Panc1 (cell line): ENCODE data around the gene TMEM88. TPM values are rescaled to one million over a fixed set of nuclear protein-coding genes. Genes with fewer than 3 reads are reported as not detected.

Experiments used
- ATAC-seq: fragments of 200-7000 bp; cut with Tn5 transposase; 2 replicates; pipeline ENCODE4 v1.9.1; 2020; ENCODE audit warnings: mild to moderate bottlenecking, moderate library complexity
- BruUV-seq: library from RNA; stranded (reverse); fragments of 400-500 nt; replicated peaks from 2 replicates; lab custom pipeline; 2021; lab: Mats Ljungman, UMichigan
- CTCF ChIA-PET: fragments of 300-600 bp; sonication (Branson Sonifier 250); formaldehyde crosslinking; loops from one replicate; lab custom pipeline; 2022; ENCODE audit warnings: antibody characterized with exemption; lab: Charles Lee
- POLR2A ChIA-PET: fragments of 300-600 bp; sonication (Branson Sonifier 250); formaldehyde crosslinking; loops from one replicate; lab custom pipeline; 2022; ENCODE audit warnings: antibody characterized with exemption; lab: Charles Lee
- DNase-seq: peaks from one replicate; pipeline ENCODE4 v3.0.0-alpha.2; 2010; ENCODE audit warnings: low read depth, low spot score
- H3K27ac ChIP-seq: 2 replicates; pipeline ENCODE4 v1.5.1; 2011; ENCODE audit warnings: mild to moderate bottlenecking, low read length, inconsistent platforms
- H3K27me3 ChIP-seq: fragments of 200-500 bp; sonication (Bioruptor generic); 2 replicates; pipeline ENCODE4 v1.6.0; 2014; ENCODE audit warnings: low read length, inconsistent platforms; ENCODE audit not compliant: control insufficient read depth, insufficient read depth
- H3K36me3 ChIP-seq: fragments of 200-500 bp; sonication (Bioruptor generic); 2 replicates; pipeline ENCODE4 v1.5.1; 2014; ENCODE audit warnings: inconsistent platforms, mild to moderate bottlenecking, low read length, moderate library complexity; ENCODE audit not compliant: control insufficient read depth, insufficient read depth
- H3K4me1 ChIP-seq: 2 replicates; pipeline ENCODE4 v1.5.1; 2011; ENCODE audit warnings: inconsistent platforms, mild to moderate bottlenecking, low read length, moderate library complexity; ENCODE audit not compliant: control insufficient read depth, insufficient read depth
- H3K4me3 ChIP-seq, 2 experiments: 2 replicates each; pipeline ENCODE4 v1.5.1; 2011 to 2012; ENCODE audit warnings: low read depth in 2 of 2, low read length in 2 of 2, mild to moderate bottlenecking in 2 of 2, inconsistent platforms in 1 of 2, moderate library complexity in 1 of 2
- H3K9me3 ChIP-seq: fragments of 200-500 bp; sonication (Bioruptor generic); 2 replicates; pipeline ENCODE4 v1.5.1; 2014; ENCODE audit warnings: low read depth, mild to moderate bottlenecking, inconsistent platforms, low read length, moderate library complexity; ENCODE audit not compliant: control insufficient read depth, insufficient read depth
- CTCF ChIP-seq: fragments of 450-650 bp; IDR thresholded peaks from 2 replicates; pipeline ENCODE4 v1.5.1; 2017; ENCODE audit warnings: mild to moderate bottlenecking
- POLR2AphosphoS5 ChIP-seq: IDR thresholded peaks from 2 replicates; pipeline ENCODE4 v1.6.1; 2012; ENCODE audit warnings: mild to moderate bottlenecking, low read depth, low read length, moderate library complexity
- REST ChIP-seq, 2 experiments: IDR thresholded peaks; 2 replicates each; pipeline ENCODE4 v1.6.1; 2011 to 2012; ENCODE audit warnings: low read depth in 2 of 2, control low read depth in 1 of 2, low read length in 1 of 2, mild to moderate bottlenecking in 1 of 2, moderate library complexity in 1 of 2; ENCODE audit not compliant: insufficient read depth in 1 of 2
- SIN3A ChIP-seq: IDR thresholded peaks from 2 replicates; pipeline ENCODE4 v1.6.1; 2012; ENCODE audit warnings: low read depth, mild to moderate bottlenecking, low read length, moderate library complexity, borderline replicate concordance; ENCODE audit not compliant: insufficient read depth
- TCF7L2 ChIP-seq: IDR thresholded peaks from 2 replicates; pipeline ENCODE4 v1.6.1; 2011; ENCODE audit warnings: mild to moderate bottlenecking, low read depth, low read length, inconsistent platforms
- in situ Hi-C: cut with HindIII; loops from 2 replicates; pipeline ENCODE4 v1.10.0; 2016; ENCODE audit warnings: low sequenced_read_pairs, low pct_unique_long_range_greater_than_20kb
- intact Hi-C: fragments of 100-400 bp; cut with micrococcal nuclease; formaldehyde crosslinking; loops from one replicate; pipeline ENCODE4 v1.10.0; 2022; ENCODE audit not compliant: unreplicated experiment
- total RNA-seq: library from RNA; stranded (reverse); gene quantifications from one replicate; pipeline ENCODE4 v1.2.1, GENCODE V29; 2021; ENCODE audit not compliant: unreplicated experiment

Gene TMEM88
- total RNA-seq, 1 experiment from 2014 or later, result 1.6 TPM

DNA sequence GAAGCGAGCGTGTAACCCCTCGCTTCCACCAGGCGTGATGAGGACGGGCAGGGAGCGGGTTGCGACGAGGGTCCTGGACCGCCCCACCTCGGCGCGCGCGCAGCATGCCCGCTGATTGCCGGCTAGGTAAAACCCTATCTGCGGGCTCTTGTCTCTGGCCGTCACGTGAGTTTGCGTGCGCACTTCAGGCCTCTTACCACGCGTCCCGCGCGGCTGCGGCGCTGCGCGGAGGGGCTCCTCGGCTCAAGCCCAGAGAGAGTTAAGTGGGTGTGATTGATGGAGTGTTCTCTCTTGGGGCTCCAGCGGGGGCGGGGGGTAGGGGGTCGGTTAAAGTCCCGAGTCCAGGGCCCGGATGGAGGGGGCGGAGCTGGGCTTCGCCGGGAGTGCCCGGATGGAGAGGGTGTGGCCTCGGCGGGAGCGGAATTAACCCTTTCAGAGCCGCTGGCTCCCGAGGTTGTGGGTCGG lies 12.9 kb upstream of the TMEM88 start:
- in situ Hi-C loops (no loop called here), intact Hi-C loops (no loop called here)
- ATAC-seq, result peak; percentile 65
- no peaks in the 10 kb centered on the region for H3K9me3 ChIP-seq
- TF ChIP-seq REST (IDR thresholded peaks at IDR 0.05; ENCODE audit: insufficient read depth in 1 of 2, low read depth in 2 of 2, low read length in 1 of 2) (no peak), TCF7L2 (no peak), SIN3A (no peak; the same call in 1 of the 2 replicates), POLR2AphosphoS5 (no peak; the same call in 1 of the 2 replicates), CTCF (no peak)
- POLR2A ChIA-PET, result no interaction called here
- H3K4me1 ChIP-seq, result peaks cover 39% of the 10 kb centered on the region
- no TSS peak for BruUV-seq
- peak overlapping the region; percentile 85 for H3K27ac ChIP-seq
- no peak for DNase-seq
- CTCF ChIA-PET, result no interaction called here
- no peaks in the 10 kb centered on the region; the same call in 1 of the 2 replicates for H3K36me3 ChIP-seq
- peak overlapping the region; percentile 72 to 84 for H3K4me3 ChIP-seq
- no peaks in the 10 kb centered on the region for H3K27me3 ChIP-seq

DNA sequence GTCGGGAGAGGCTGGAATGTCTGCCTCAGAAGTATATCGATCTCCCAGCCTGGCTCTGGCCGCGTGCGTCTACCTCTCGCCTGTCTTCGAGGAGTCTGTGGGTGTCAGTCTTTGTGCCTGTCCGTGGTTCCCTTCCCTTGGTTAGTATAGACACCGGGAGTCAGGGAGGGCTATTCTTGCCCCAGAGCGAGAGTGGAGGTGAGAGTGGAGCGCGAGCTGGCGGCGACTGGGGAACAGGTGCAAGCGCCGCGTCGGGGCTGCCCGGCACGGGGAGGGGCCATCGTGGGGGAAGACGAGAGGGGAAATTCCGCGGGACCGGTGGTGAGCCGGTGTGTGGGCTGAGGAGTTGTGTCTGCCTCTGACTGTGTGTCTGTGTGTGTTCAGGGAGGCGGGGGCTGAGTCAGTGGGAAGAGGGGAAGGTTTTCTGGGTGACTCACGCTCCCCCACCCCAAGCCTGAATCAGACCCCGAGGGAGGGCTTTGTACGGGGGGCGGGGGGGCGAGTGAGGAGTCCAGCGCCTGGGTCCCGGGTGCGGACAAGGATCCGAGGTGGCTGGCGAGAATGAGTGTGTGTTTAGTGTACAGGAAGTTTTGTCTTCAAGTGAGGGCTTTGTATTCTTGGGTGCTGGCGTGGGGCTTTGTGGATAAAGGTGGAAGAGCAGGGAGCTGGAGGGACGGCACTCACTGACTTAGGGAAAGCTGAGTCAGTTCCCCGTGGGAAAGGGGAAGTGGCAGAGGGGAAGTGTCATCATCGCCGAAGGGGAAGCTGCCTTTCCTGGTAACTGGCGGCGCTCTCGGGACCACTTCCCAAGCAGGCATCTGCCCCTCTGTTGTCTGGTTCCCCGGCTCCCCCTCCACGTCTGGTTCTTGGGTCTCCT lies 12.2 kb upstream of the TMEM88 start:
- in situ Hi-C loops, result no loop called here
- 0 out of 2 replicates have a peak, but pooled peaks have one; percentile 30 for TF ChIP-seq SIN3A
- TF ChIP-seq POLR2AphosphoS5, result no peak; the same call in 1 of the 2 replicates
- H3K4me1 ChIP-seq, result peaks cover 32% of the 10 kb centered on the region
- DNase-seq (no peak), ATAC-seq (peak; percentile 13)
- CTCF ChIA-PET, result interaction anchor here (0.7 kb wide), 1 partner anchor 70 kb away, joined by 3 read pairs; no protein-coding TSS in a partner anchor
- H3K27me3 ChIP-seq, result no peaks in the 10 kb centered on the region
- BruUV-seq, result TSS peak; percentile 50
- peak overlapping the region; percentile 72 to 84 for H3K4me3 ChIP-seq
- POLR2A ChIA-PET, result interaction anchor here (0.6 kb wide), 2 partner anchors 100 to 274 kb away, joined by 3 to 4 read pairs; no protein-coding TSS in a partner anchor
- no peaks in the 10 kb centered on the region for H3K9me3 ChIP-seq
- intact Hi-C loops, result no loop called here
- H3K27ac ChIP-seq, result peak overlapping the region; percentile 85
- no peaks in the 10 kb centered on the region; the same call in 1 of the 2 replicates for H3K36me3 ChIP-seq
